HEK293 (cell line): ENCODE results near the gene ZFP36L1.

ENCODE experiments used
- GFI1B ChIP-seq: fragments of 450-650 bp; formaldehyde crosslinking; IDR thresholded peaks from 2 replicates; pipeline ENCODE4 v1.5.1; 2016; ENCODE audit warnings: missing biosample characterization, missing genetic modification characterization
- GLI2 ChIP-seq: fragments of 450-650 bp; formaldehyde crosslinking; IDR thresholded peaks from 2 replicates; pipeline ENCODE4; 2017; ENCODE audit warnings: missing biosample characterization, missing genetic modification characterization, low read depth, borderline replicate concordance
- GLI4 ChIP-seq: fragments of 450-650 bp; formaldehyde crosslinking; IDR thresholded peaks from 2 replicates; pipeline ENCODE4 v1.5.1; 2016; ENCODE audit warnings: missing biosample characterization, missing genetic modification characterization
- WT1 ChIP-seq: fragments of 450-650 bp; formaldehyde crosslinking; IDR thresholded peaks from 2 replicates; pipeline ENCODE4 v1.5.1; 2016; ENCODE audit warnings: missing biosample characterization, missing genetic modification characterization
- ZBTB11 ChIP-seq: fragments of 450-650 bp; formaldehyde crosslinking; conservative IDR thresholded peaks from 2 replicates; pipeline ENCODE4 v1.5.1; 2016; ENCODE audit warnings: low read depth, missing biosample characterization, missing genetic modification characterization
- ZBTB17 ChIP-seq: fragments of 450-650 bp; formaldehyde crosslinking; IDR thresholded peaks from 2 replicates; pipeline ENCODE4 v1.5.1; 2016; ENCODE audit warnings: missing biosample characterization, missing genetic modification characterization
- ZBTB20 ChIP-seq: fragments of 450-650 bp; formaldehyde crosslinking; IDR thresholded peaks from 2 replicates; pipeline ENCODE4 v1.5.1; 2016; ENCODE audit warnings: missing biosample characterization, missing genetic modification characterization
- ZBTB48 ChIP-seq: fragments of 450-650 bp; formaldehyde crosslinking; IDR thresholded peaks from 2 replicates; pipeline ENCODE4 v1.5.1; 2016; ENCODE audit warnings: missing biosample characterization, missing genetic modification characterization
- ZNF112 ChIP-seq: fragments of 450-650 bp; formaldehyde crosslinking; IDR thresholded peaks from 2 replicates; pipeline ENCODE4 v1.5.0; 2017; ENCODE audit warnings: missing biosample characterization, missing genetic modification characterization
- ZNF148 ChIP-seq: fragments of 450-650 bp; formaldehyde crosslinking; IDR thresholded peaks from 2 replicates; pipeline ENCODE4 v1.5.0; 2017; ENCODE audit warnings: missing biosample characterization, missing genetic modification characterization, borderline replicate concordance
- ZNF157 ChIP-seq: fragments of 450-650 bp; formaldehyde crosslinking; IDR thresholded peaks from 2 replicates; pipeline ENCODE4 v1.5.1; 2016; ENCODE audit warnings: missing biosample characterization, missing genetic modification characterization
- ZNF211 ChIP-seq: fragments of 450-650 bp; formaldehyde crosslinking; IDR thresholded peaks from 2 replicates; pipeline ENCODE4 v1.5.1; 2016; ENCODE audit warnings: low read depth, missing biosample characterization, missing genetic modification characterization
- ZNF366 ChIP-seq: fragments of 450-650 bp; formaldehyde crosslinking; conservative IDR thresholded peaks from 2 replicates; pipeline ENCODE4 v1.5.1; 2016; ENCODE audit warnings: missing biosample characterization, missing genetic modification characterization
- ZNF391 ChIP-seq: fragments of 450-650 bp; formaldehyde crosslinking; IDR thresholded peaks from 2 replicates; pipeline ENCODE4 v1.5.1; 2016; ENCODE audit warnings: low read depth, missing biosample characterization, missing genetic modification characterization, borderline replicate concordance
- ZNF404 ChIP-seq: fragments of 450-650 bp; formaldehyde crosslinking; IDR thresholded peaks from 2 replicates; pipeline ENCODE4 v1.5.1; 2017; ENCODE audit warnings: missing biosample characterization, missing genetic modification characterization
- ZNF488 ChIP-seq: fragments of 450-650 bp; formaldehyde crosslinking; IDR thresholded peaks from 2 replicates; pipeline ENCODE4 v1.5.1; 2016; ENCODE audit warnings: missing biosample characterization, missing genetic modification characterization
- ZNF518A ChIP-seq: fragments of 450-650 bp; formaldehyde crosslinking; conservative IDR thresholded peaks from 2 replicates; pipeline ENCODE4 v1.5.1; 2016; ENCODE audit warnings: low read depth, missing biosample characterization, missing genetic modification characterization
- ZNF544 ChIP-seq: fragments of 450-650 bp; formaldehyde crosslinking; IDR thresholded peaks from 2 replicates; pipeline ENCODE4 v1.5.0; 2017; ENCODE audit warnings: missing biosample characterization, missing genetic modification characterization
- ZNF571 ChIP-seq: fragments of 450-650 bp; formaldehyde crosslinking; IDR thresholded peaks from 2 replicates; pipeline ENCODE4 v1.5.0; 2017; ENCODE audit warnings: missing biosample characterization, missing genetic modification characterization
- ZNF704 ChIP-seq: fragments of 450-650 bp; formaldehyde crosslinking; IDR thresholded peaks from 2 replicates; pipeline ENCODE4 v1.5.1; 2016; ENCODE audit warnings: missing biosample characterization, missing genetic modification characterization
- ZNF747 ChIP-seq: fragments of 450-650 bp; formaldehyde crosslinking; IDR thresholded peaks from 2 replicates; pipeline ENCODE4 v1.5.1; 2016; ENCODE audit warnings: missing biosample characterization, missing genetic modification characterization
- ZNF837 ChIP-seq: fragments of 450-650 bp; formaldehyde crosslinking; IDR thresholded peaks from 2 replicates; pipeline ENCODE4 v1.5.1; 2016; ENCODE audit warnings: missing biosample characterization, missing genetic modification characterization

The ZFP36L1 gene

GRCh38 chr14:68792979-68793733, at the start of gene ZFP36L1 (continued):
- TF ChIP-seq ZNF704 (tag by site-specific recombination) (no peak), GLI4 (tag by site-specific recombination) (no peak), ZBTB17 (tag by site-specific recombination) (peak; percentile 59), ZNF488 (tag by site-specific recombination) (no peak), ZNF837 (tag by site-specific recombination) (no peak), ZNF518A (tag by site-specific recombination) (no peak), ZNF211 (tag by site-specific recombination) (no peak), ZNF544 (tag by site-specific recombination) (no peak), ZNF366 (tag by site-specific recombination) (peak; percentile 63; the same call in 1 of the 2 replicates), GLI2 (tag by site-specific recombination) (no peak), WT1 (tag by site-specific recombination) (peak; percentile 53; the same call in 1 of the 2 replicates), ZBTB11 (tag by site-specific recombination) (0 out of 2 replicates have a peak, but pooled peaks have one; percentile 23), ZBTB20 (tag by site-specific recombination) (peak; percentile 91), ZNF148 (tag by site-specific recombination) (no peak), ZNF571 (no peak), ZNF747 (tag by site-specific recombination) (no peak), ZBTB48 (tag by site-specific recombination) (no peak), ZNF391 (tag by site-specific recombination) (no peak), GFI1B (tag by site-specific recombination) (no peak), ZNF404 (no peak), ZNF157 (tag by site-specific recombination) (no peak), ZNF112 (no peak)
